ENCODE data around the gene LRRC74A.

The LRRC74A gene

GRCh38 chr14:76887191-76887590 lies 61.0 kb downstream of the LRRC74A start (continued):
- TF ChIP-seq PATZ1 (CRISPR knock-in tag; IDR thresholded peaks at IDR 0.05; ENCODE audit: borderline replicate concordance), result no peak
- no peak for TF ChIP-seq ISL1 (CRISPR knock-in tag; IDR thresholded peaks at IDR 0.05)
- TF ChIP-seq ARNTL (CRISPR knock-in tag; IDR thresholded peaks at IDR 0.05; ENCODE audit: borderline replicate concordance, low read depth), result no peak
- no peak for TF ChIP-seq TCF4 (CRISPR knock-in tag; IDR thresholded peaks at IDR 0.05; ENCODE audit: borderline replicate concordance)
- TF ChIP-seq GLIS3 (CRISPR knock-in tag; IDR thresholded peaks at IDR 0.05), result no peak
- TF ChIP-seq BACH2 (CRISPR knock-in tag; IDR thresholded peaks at IDR 0.05; ENCODE audit: borderline replicate concordance), result no peak
- TF ChIP-seq TOX (CRISPR knock-in tag; IDR thresholded peaks at IDR 0.05; ENCODE audit: borderline replicate concordance), result no peak
- no peak for TF ChIP-seq PPARA (CRISPR knock-in tag; IDR thresholded peaks at IDR 0.05; ENCODE audit: borderline replicate concordance)
- TF ChIP-seq CREB5 (CRISPR knock-in tag; IDR thresholded peaks at IDR 0.05; ENCODE audit: low read depth), result no peak

GRCh38 chr14:76891391-76891790 lies 65.2 kb downstream of the LRRC74A start:
- no peak for ATAC-seq
- TF ChIP-seq ZC3H10 (CRISPR knock-in tag; IDR thresholded peaks at IDR 0.05) (no peak), ZNF565 (CRISPR knock-in tag; conservative IDR thresholded peaks at IDR 0.05; ENCODE audit: low read depth) (no peak), POU6F1 (CRISPR knock-in tag; IDR thresholded peaks at IDR 0.05; ENCODE audit: borderline replicate concordance, low read depth) (no peak), PATZ1 (CRISPR knock-in tag; IDR thresholded peaks at IDR 0.05; ENCODE audit: borderline replicate concordance) (no peak), ZNF8 (CRISPR knock-in tag; IDR thresholded peaks at IDR 0.05) (no peak), ISL1 (CRISPR knock-in tag; IDR thresholded peaks at IDR 0.05) (no peak)

- no peak for ATAC-seq
Measured at GRCh38 chr14:76894308-76894707, 68.1 kb downstream of the LRRC74A start.

More at GRCh38 chr14:76894308-76894707, 68.1 kb downstream of the LRRC74A start:
- no peak for TF ChIP-seq TCF4 (CRISPR knock-in tag; IDR thresholded peaks at IDR 0.05; ENCODE audit: borderline replicate concordance)
- no peak for TF ChIP-seq BACH2 (CRISPR knock-in tag; IDR thresholded peaks at IDR 0.05; ENCODE audit: borderline replicate concordance)
- no peak for TF ChIP-seq ZFP3 (CRISPR knock-in tag; IDR thresholded peaks at IDR 0.05)
- no peak for TF ChIP-seq CSRNP3 (CRISPR knock-in tag; IDR thresholded peaks at IDR 0.05)
- TF ChIP-seq ZNF8 (CRISPR knock-in tag; IDR thresholded peaks at IDR 0.05), result no peak
- no peak for TF ChIP-seq PATZ1 (CRISPR knock-in tag; IDR thresholded peaks at IDR 0.05; ENCODE audit: borderline replicate concordance)
- TF ChIP-seq OSR1 (CRISPR knock-in tag; IDR thresholded peaks at IDR 0.05), result no peak
- TF ChIP-seq ISL1 (CRISPR knock-in tag; IDR thresholded peaks at IDR 0.05), result no peak
- TF ChIP-seq ESRRG (CRISPR knock-in tag; IDR thresholded peaks at IDR 0.05), result no peak
- no peak for TF ChIP-seq TSHZ2 (CRISPR knock-in tag; IDR thresholded peaks at IDR 0.05)
- no peak for TF ChIP-seq SNAI2 (CRISPR knock-in tag; IDR thresholded peaks at IDR 0.05)
- TF ChIP-seq PPARA (CRISPR knock-in tag; IDR thresholded peaks at IDR 0.05; ENCODE audit: borderline replicate concordance), result no peak
- TF ChIP-seq ARNTL (CRISPR knock-in tag; IDR thresholded peaks at IDR 0.05; ENCODE audit: borderline replicate concordance, low read depth), result no peak
- TF ChIP-seq CREB5 (CRISPR knock-in tag; IDR thresholded peaks at IDR 0.05; ENCODE audit: low read depth), result no peak
- no peak for TF ChIP-seq CSDC2 (CRISPR knock-in tag; IDR thresholded peaks at IDR 0.05)
- TF ChIP-seq ZC3H10 (CRISPR knock-in tag; IDR thresholded peaks at IDR 0.05), result no peak
- no peak for TF ChIP-seq GLIS3 (CRISPR knock-in tag; IDR thresholded peaks at IDR 0.05)

All from SK-N-SH treated with all-trans-retinoic acid at 6 μM for 48 hours (cell line).